NK-92 treated with Interleukin-12 subunit alpha and Interleukin-12 subunit beta, amount 100 ng/mL, for 24 hours (cell line): Measurements from ENCODE around the gene CEP43.

ENCODE experiments used
- DNase-seq: peaks from one replicate; lab custom pipeline; 2025; lab: John Stamatoyannopoulos, UW

Gene CEP43

GRCh38 chr6:166966268-166966667 is 32.9 kb upstream of the CEP43 start:
- no peak for DNase-seq

- DNase-seq: no peak
Measured at GRCh38 chr6:166969390-166970002, 29.7 kb upstream of the CEP43 start.

DNA sequence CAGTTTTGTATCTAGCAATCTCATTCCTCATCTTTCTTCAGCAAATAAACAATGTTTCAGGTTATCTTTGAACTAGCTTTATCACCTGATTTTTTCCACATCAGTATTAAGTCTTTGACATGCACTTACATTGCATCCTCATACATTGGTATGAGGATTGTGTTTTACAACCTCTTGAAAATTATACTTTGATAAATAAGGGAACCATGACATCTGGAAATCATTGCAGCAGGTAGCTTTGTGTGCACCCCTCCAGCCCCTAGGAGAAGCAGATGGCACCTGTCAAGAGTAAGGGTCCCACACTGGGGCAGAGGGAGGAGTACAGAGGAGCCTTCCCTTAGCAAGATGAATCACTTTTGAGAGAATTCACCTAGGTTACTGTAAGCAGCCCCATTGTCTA is 29.1 kb upstream of the CEP43 start:
- DNase-seq: no peak

GRCh38 chr6:166970776-166971175 is 28.4 kb upstream of the CEP43 start:
- DNase-seq: no peak

DNA sequence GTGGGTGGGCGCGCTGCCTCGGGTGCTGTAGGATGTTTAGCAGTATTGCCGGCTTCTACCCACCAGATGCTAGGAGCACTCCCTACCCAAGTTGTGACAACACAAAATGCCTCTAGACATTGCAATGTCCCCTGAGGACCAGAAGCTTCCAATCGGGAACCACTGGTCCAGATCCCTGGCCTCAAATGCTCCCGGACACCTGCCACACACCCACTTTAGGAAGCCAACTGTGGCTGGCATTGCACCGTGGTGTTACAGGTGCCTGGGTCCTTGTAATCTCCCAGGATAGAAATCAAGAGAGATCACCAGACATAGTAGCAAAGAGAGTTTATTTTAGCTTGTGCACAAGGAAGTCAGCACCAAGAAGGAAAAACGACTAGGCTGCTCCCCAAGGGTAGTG is 27.9 kb upstream of the CEP43 start:
- no peak for DNase-seq

DNA sequence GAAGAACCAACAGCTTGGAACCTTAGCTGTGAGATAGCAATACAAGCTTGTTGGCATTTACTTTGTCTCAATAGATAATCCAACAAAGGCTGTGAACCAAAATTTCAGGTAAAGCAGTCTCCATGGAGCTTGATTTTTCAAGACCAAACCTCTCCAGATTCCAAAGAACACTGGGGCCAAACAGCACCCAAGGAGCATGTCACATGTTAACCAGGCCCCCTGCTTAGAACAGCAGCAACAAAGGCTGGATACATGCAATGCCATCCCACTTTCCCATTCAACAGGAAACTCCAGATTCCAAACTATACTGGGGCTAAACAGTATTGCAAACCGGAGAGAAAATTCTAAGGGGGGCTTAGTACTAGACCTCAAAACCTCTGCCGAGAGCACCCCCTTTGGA is 27.1 kb upstream of the CEP43 start:
- no peak for DNase-seq

GRCh38 chr6:166976636-166977035 is 22.6 kb upstream of the CEP43 start:
- no peak for DNase-seq

DNA sequence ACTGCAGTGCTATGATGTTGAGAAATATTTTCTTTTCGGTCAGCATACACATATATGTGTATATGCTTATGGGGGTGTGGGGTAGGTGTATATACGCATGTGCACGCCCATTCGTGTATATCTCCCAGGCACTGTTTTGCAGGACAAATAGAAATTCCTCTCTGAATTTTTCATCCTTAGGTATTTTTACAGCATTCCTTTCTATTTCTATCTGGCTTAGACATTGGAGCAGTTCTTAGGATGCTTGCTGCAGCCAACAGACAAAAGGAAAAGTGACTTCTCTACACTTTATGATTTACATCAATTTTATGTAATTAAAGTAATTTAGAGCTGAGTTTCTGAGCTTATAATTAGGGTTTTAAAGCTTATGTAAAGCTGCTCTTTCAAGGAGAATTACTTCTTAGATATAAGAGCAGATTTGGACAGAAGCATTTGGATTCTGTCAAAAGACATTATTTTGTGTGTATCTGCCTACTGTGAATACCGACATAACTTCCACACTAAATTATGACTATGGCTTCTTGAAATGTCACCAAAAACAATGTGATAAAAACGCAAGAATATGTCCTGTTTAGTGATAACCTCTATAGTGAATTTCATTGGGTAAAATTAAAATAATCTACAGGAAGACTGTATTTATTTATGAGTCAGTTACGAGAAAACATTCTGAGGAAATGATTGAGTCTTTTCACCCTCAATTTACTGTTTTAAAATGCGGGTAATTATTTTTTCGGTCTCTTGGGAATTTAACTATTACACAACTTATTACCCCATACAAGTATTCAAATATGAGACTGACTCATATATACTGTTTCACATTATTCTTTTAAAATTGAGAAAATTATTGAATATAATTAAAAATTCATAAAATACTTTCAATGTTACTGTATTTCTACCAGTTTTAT is 21.3 kb upstream of the CEP43 start:
- DNase-seq: no peak

GRCh38 chr6:166980738-166981137 is 18.5 kb upstream of the CEP43 start:
- no peak for DNase-seq

DNA sequence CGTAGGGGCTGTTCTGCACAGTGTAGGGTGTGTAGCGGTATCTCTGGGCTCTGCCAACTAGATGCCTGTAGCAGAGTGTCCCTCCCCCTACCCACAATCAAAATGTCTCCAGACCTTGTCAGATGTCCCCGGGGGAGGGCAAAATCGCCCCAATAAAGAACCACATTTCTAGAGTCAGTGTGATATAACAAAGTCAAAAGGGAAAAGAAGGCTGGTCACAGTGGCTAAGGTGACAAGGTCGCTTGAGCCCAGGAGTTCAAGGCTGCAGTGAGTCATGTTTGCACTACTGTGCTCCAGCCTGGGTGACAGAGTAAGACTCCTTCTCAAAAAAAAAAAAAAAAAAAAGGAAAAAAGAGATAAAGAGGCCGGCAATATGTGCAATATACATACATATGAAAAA is 11.7 kb upstream of the CEP43 start:
- DNase-seq: no peak

- DNase-seq: no peak
Measured at GRCh38 chr6:166987930-166988329, 11.3 kb upstream of the CEP43 start.

DNA sequence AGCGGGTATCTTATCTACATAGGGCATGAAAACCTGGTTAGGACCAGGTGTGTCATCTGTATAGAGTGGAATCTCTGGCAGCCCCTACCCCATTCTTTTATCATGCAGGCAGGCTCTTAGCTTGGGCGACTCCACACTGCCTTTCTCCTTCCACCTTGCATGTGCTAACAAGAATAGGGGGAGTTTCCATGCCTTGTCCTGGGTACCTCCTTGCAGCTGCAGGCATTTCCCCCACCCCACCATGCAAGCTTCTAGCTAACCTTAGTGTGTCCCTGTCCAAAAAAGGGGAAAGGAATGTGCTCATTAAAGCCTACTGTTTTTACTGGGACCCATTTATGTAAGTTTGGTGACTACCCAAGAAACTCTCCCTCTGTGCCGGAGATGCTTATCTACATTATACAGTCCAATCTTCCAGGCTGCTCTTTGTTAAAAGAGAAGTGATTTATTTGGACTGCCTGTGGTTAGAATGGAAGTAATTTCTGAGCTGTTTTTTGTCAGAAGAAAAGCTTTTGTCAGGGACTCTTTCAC is 10.5 kb upstream of the CEP43 start:
- DNase-seq: no peak

GRCh38 chr6:166989427-166990032 is 9.7 kb upstream of the CEP43 start:
- no peak for DNase-seq

- DNase-seq: no peak
Measured at GRCh38 chr6:166996406-166996805, 2.8 kb upstream of the CEP43 start.

DNA sequence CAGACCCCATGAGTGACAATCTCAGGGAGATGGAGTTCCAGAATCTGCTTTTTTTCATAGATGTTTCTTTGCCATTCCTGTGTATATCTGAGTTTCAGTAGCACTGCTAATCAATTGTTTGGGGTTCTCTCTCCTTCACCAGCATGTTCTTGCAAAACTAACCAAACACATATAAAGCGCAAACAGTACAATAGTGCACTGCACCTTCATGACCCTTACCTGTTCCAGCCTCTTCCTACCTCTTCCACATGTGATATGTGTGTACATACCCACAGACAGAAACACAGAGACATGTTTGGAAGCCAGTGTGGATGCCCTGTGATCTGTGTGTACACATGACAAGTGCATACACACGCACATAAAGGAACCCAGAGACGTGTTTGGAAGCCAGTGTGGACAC is 1.8 kb upstream of the CEP43 start:
- no peak for DNase-seq

DNA sequence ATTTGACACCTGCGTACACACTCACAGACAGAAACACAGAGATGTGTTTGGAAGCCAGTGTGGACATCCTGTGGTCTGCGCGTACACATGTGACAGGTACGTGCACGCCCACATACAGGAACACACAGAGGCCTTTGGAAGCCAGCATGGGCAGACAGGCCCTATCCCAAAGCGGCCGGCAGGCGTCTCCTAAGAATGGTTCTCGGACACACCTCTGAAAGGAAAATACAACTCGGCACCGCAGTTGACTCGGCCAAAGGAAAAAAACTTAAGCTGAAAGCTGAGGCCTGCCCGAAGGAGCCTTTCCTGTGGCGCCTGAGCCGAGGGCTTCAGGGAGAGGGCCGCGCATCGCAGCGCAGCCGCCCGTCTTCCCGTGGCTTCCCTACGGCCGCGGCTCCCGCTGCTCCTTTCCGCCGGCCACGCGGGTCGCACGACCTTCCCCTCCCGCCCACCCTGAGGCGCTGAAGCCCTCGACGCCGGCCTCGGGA is 1.4 kb upstream of the CEP43 start:
- DNase-seq: peak; percentile 18

DNA sequence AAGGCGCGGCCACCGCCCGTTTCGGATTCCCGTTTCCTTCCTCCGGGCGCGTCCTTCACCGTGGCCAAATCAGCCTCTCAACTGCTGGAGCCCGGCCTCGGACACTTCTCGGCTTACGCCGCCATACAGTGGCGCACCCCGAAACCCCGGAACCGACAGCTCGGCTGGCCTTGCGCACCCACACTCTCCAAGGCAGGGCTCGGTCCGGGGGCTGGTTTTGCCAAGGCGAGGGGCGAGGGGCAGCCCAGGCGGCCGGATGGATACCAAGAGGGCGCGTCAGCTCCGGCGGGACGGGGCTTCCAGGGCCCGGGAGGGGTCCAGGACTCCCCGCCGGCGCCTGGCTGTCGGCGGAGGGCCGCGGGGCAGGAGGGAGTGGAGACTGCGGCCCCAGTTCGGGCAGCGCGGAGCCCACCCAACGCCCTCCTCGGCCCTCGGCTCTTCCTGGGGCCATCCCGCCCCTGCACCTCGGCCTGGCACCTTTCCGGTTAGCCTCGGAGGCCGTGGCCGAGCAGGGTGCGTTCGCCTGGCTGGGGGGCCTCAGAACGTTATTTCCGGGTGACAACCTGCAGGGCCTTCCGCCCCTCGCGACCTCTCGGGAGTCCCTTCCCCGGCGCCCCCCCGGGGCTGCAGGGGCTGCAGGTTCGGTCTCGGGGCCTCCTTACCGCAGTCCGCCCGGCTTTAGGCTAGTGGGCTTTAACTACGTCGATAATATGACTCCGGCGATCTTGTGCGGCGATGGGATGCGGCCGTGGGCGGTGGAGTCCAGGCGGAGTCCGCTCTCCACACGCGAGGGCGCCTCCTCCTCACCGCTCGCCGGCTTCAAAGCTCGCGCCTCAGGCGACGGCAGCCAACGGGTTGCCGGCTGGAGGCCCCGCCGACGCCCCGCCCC is 697 bp upstream of the CEP43 start:
- peak; percentile 63 for DNase-seq

- no peak for DNase-seq
Measured at GRCh38 chr6:166999884-167000253, 672 bp downstream of the CEP43 start.

GRCh38 chr6:167000759-167001158 is 1.6 kb downstream of the CEP43 start:
- no peak for DNase-seq

DNA sequence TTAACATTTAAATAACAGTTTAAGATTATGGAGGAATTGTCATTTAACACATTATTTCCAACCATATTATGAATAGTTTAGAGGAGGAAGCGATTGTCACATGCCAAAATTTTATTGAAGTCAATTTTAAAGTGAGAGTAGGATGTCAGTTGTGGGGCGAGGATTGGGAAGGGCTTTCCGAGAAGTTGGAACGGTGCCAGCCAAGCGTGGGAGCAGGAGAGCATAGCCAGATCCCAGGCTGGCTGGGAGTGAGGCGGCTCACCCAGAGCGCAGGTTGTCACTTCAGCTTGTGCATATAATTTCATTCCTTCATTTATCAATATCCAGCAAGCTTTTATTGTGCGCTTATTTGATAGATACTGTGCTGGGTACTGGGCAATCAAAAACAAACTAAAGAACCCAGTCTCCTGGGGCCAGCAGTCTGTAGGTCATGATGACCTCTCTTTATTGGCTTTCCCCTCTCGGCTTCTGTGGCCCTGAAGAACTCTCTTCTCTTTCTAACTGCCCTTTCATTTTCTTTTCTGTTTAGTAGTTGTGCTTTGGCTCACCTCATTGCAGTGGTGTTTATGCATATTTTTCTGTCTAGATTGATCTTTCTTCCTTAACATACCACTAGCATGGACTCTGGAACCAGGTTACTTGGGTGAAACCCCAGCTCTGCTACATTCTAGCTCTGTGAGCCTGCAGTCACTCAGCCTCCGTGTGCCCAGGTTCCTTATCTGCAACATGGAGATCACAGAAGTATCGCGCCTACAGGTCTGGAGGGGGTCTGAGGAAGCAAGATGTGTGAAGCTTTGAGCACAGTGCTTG is 6.4 kb downstream of the CEP43 start:
- DNase-seq: no peak

DNA sequence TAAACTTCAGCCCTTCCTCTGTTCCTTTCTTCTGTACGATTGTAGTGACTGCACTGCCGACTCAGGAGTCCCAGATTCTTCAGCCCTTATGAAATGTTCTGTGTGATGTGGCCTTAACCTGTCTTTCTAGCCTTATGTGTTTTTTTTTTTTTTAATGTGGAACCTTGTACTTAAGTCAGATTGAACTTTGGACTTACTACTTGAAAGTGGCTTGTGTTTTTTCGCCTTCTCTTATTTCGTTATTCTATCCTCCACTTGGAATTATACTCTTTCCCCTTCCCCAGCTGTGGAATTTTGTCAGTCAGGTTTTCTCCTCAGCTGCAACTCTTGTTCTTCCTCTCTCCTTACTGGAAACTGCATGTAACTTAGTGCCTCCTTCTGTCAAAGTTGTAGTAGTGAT is 8.8 kb downstream of the CEP43 start:
- no peak for DNase-seq
